ENCODE results near the gene ZFP90.

The ZFP90 gene

DNA sequence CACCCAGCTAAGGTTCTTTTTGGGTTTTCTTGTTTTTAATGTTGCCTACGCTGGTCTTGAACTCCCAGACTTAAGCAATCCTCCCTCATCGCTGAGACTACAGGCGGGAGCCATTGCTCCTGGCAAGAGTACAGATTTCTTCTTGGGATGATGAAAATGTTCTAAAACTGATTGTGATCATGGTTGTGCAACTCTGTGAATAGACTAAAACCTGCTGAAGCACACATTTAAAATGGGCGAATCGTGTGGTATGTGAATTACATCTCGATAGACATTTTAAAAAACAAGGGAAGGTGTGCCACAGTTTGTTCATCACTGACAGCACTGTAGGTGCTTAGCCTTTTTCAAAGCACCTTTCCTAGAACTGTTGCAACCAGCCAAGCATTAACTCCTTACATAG lies 57.2 kb downstream of the ZFP90 start:
- TF ChIP-seq BHLHE40 (IDR thresholded peaks at IDR 0.05; ENCODE audit: borderline replicate concordance) = no peak
- no peak for TF ChIP-seq ELF4 (IDR thresholded peaks at IDR 0.05)
- TF ChIP-seq NFRKB (IDR thresholded peaks at IDR 0.05) = no peak
- no peak for TF ChIP-seq SP1 (IDR thresholded peaks at IDR 0.05)
- no peak for TF ChIP-seq TARDBP (IDR thresholded peaks at IDR 0.05)
- TF ChIP-seq LEF1 (IDR thresholded peaks at IDR 0.05; ENCODE audit: borderline replicate concordance) = no peak
- TF ChIP-seq FOXK2 (IDR thresholded peaks at IDR 0.05) = no peak
- TF ChIP-seq ARNT (IDR thresholded peaks at IDR 0.05) = no peak
- no peak for TF ChIP-seq HDGF (IDR thresholded peaks at IDR 0.05; ENCODE audit: borderline replicate concordance)
- no peak for TF ChIP-seq L3MBTL2 (conservative IDR thresholded peaks at IDR 0.05)
- no peak for TF ChIP-seq SUZ12 (IDR thresholded peaks at IDR 0.05)
- no peak for TF ChIP-seq ZNF384 (IDR thresholded peaks at IDR 0.05)
- no peak for TF ChIP-seq CTBP1 (IDR thresholded peaks at IDR 0.05; ENCODE audit: borderline replicate concordance)
- TF ChIP-seq, protein P1, sequence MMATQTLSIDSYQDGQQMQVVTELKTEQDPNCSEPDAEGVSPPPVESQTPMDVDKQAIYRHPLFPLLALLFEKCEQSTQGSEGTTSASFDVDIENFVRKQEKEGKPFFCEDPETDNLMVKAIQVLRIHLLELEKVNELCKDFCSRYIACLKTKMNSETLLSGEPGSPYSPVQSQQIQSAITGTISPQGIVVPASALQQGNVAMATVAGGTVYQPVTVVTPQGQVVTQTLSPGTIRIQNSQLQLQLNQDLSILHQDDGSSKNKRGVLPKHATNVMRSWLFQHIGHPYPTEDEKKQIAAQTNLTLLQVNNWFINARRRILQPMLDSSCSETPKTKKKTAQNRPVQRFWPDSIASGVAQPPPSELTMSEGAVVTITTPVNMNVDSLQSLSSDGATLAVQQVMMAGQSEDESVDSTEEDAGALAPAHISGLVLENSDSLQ (IDR thresholded peaks at IDR 0.05) = no peak
- no peak for TF ChIP-seq FOXA1 (IDR thresholded peaks at IDR 0.05)
- no peak for TF ChIP-seq FOXM1 (IDR thresholded peaks at IDR 0.05; ENCODE audit: borderline replicate concordance)
- no peak for DNase-seq (ENCODE audit: extremely low spot score)
- ChIA-PET POLR2A (no interaction called here), CTCF (no interaction called here)

DNA sequence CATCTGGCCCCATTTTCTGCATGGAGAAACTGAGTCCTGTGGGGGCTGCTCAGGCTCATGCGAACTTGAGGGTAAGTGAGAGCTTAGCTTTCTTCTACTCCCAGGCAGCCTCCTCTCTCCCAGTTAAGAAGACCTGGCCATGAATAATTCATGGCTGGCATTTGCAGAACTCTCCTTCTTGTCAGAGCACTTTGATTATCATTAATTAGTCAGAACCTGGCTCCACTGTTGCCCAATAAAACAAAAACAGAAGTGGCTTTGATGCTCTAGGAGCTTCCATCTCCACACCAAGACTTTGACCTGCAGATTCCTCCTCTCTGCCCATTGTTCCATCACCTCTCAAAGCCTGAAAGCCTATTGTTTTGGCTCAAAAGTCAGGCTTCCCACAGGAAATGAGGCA lies 60.5 kb downstream of the ZFP90 start:
- no peak for TF ChIP-seq SUZ12 (IDR thresholded peaks at IDR 0.05)
- no peak for TF ChIP-seq ZNF384 (IDR thresholded peaks at IDR 0.05)
- TF ChIP-seq L3MBTL2 (conservative IDR thresholded peaks at IDR 0.05) = no peak
- TF ChIP-seq ELF4 (IDR thresholded peaks at IDR 0.05) = no peak
- TF ChIP-seq, protein P1 (IDR thresholded peaks at IDR 0.05) = no peak
- no peak for TF ChIP-seq CTBP1 (IDR thresholded peaks at IDR 0.05; ENCODE audit: borderline replicate concordance)
- no peak for TF ChIP-seq LEF1 (IDR thresholded peaks at IDR 0.05; ENCODE audit: borderline replicate concordance)
- no peak for TF ChIP-seq SP1 (IDR thresholded peaks at IDR 0.05)
- no peak for TF ChIP-seq NFRKB (IDR thresholded peaks at IDR 0.05)
- TF ChIP-seq ARNT (IDR thresholded peaks at IDR 0.05) = no peak
- no peak for TF ChIP-seq BHLHE40 (IDR thresholded peaks at IDR 0.05; ENCODE audit: borderline replicate concordance)
- no peak for TF ChIP-seq FOXA1 (IDR thresholded peaks at IDR 0.05)
- no peak for TF ChIP-seq TARDBP (IDR thresholded peaks at IDR 0.05)
- CTCF ChIA-PET = interaction anchor here (0.6 to 1.1 kb wide), 3 partner anchors 8 to 34 kb away, joined by 4 to 6 read pairs (median 5); no protein-coding TSS in a partner anchor
- POLR2A ChIA-PET = no interaction called here
- no peak for DNase-seq (ENCODE audit: extremely low spot score)

DNA sequence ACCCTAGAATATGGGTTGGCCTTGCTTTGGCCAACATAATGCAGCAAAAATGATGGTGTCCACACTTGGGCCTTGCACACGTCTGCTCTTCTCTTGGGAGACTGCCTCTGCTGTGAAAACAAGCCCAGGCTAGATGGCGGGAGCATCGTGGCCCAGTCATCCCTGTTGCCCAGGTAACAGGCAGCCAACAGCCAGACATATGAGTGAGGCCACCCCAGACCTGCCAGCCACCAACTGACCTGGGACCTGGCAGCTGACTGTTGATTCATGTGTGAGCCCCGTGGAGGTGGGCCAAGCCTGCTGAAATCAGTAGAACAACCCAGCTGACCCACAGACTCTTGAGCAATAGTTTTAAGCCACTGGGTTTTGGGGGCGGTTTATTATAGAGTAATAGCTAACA lies 66.7 kb downstream of the ZFP90 start:
- CTCF ChIA-PET = no interaction called here
- no peak for DNase-seq (ENCODE audit: extremely low spot score)
- POLR2A ChIA-PET = no interaction called here
- no peak for TF ChIP-seq L3MBTL2 (conservative IDR thresholded peaks at IDR 0.05)
- no peak for TF ChIP-seq FOXM1 (IDR thresholded peaks at IDR 0.05; ENCODE audit: borderline replicate concordance)
- no peak for TF ChIP-seq LEF1 (IDR thresholded peaks at IDR 0.05; ENCODE audit: borderline replicate concordance)
- TF ChIP-seq CTBP1 (IDR thresholded peaks at IDR 0.05; ENCODE audit: borderline replicate concordance) = no peak
- no peak for TF ChIP-seq SP1 (IDR thresholded peaks at IDR 0.05)
- TF ChIP-seq ZNF384 (IDR thresholded peaks at IDR 0.05) = no peak
- no peak for TF ChIP-seq ELF4 (IDR thresholded peaks at IDR 0.05)
- TF ChIP-seq TARDBP (IDR thresholded peaks at IDR 0.05) = no peak
- TF ChIP-seq FOXA1 (IDR thresholded peaks at IDR 0.05) = no peak
- TF ChIP-seq BHLHE40 (IDR thresholded peaks at IDR 0.05; ENCODE audit: borderline replicate concordance) = no peak
- no peak for TF ChIP-seq NFRKB (IDR thresholded peaks at IDR 0.05)
- TF ChIP-seq HDGF (IDR thresholded peaks at IDR 0.05; ENCODE audit: borderline replicate concordance) = no peak
- TF ChIP-seq ARNT (IDR thresholded peaks at IDR 0.05) = no peak
- no peak for TF ChIP-seq FOXK2 (IDR thresholded peaks at IDR 0.05)
- TF ChIP-seq SUZ12 (IDR thresholded peaks at IDR 0.05) = no peak
- TF ChIP-seq, protein P1 (IDR thresholded peaks at IDR 0.05) = no peak

DNA sequence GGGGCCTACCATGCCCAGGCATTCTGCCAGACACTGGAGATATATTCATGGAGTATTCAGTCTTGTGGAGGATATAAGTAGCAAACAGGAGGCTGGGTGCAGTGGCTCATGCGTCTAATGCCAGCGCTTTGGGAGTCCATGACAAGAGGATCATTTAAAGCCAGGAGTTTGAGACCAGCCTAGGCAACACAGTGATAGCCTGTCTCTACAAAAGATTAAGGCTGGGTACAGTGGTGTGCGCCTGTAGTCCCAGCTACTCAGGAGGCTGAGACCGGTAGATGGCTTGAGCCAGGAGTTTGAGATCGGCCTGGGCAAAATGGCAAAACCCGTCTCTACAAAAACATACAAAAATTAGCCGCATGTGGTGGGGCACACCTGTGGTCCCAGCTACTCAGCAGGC lies 68.4 kb downstream of the ZFP90 start:
- CTCF ChIA-PET = interaction anchor here (0.5 kb wide), 1 partner anchor 8 kb away, joined by 5 read pairs; no protein-coding TSS in a partner anchor
- DNase-seq (ENCODE audit: extremely low spot score) = no peak
- TF ChIP-seq FOXK2 (IDR thresholded peaks at IDR 0.05) = no peak
- TF ChIP-seq SUZ12 (IDR thresholded peaks at IDR 0.05) = no peak
- TF ChIP-seq, protein P1 (IDR thresholded peaks at IDR 0.05) = no peak
- TF ChIP-seq BHLHE40 (IDR thresholded peaks at IDR 0.05; ENCODE audit: borderline replicate concordance) = no peak
- no peak for TF ChIP-seq FOXM1 (IDR thresholded peaks at IDR 0.05; ENCODE audit: borderline replicate concordance)
- no peak for TF ChIP-seq FOXA1 (IDR thresholded peaks at IDR 0.05)
- TF ChIP-seq NFRKB (IDR thresholded peaks at IDR 0.05) = no peak
- TF ChIP-seq ELF4 (IDR thresholded peaks at IDR 0.05) = no peak
- TF ChIP-seq L3MBTL2 (conservative IDR thresholded peaks at IDR 0.05) = no peak
- no peak for TF ChIP-seq ZNF384 (IDR thresholded peaks at IDR 0.05)
- TF ChIP-seq SP1 (IDR thresholded peaks at IDR 0.05) = no peak
- TF ChIP-seq TARDBP (IDR thresholded peaks at IDR 0.05) = no peak
- TF ChIP-seq CTBP1 (IDR thresholded peaks at IDR 0.05; ENCODE audit: borderline replicate concordance) = no peak
- TF ChIP-seq ARNT (IDR thresholded peaks at IDR 0.05) = no peak
- POLR2A ChIA-PET = no interaction called here

DNA sequence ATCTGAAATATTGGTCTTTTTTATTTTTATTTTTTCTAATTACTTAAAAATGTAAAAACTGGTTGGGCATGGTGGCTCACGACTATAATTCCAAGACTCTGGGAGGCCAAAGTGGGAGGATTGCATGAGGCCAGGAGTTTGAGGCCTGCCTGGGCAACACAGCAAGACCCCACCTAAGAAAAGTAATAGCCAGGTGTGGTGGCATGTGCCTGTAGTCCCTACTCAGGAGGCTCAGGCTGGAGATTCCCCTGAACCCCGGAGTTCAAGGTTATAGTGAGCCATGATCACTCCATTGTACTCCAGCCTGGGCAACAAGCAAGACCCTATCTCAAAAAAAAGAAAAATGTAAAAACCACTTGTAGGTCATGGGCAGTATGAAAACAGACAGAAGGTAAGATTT lies 69.2 kb downstream of the ZFP90 start:
- ChIA-PET POLR2A (no interaction called here), CTCF (interaction anchor here (0.5 kb wide), 1 partner anchor 16 kb away, joined by 4 read pairs; no protein-coding TSS in a partner anchor)
- no peak for TF ChIP-seq NFRKB (IDR thresholded peaks at IDR 0.05)
- TF ChIP-seq FOXA1 (IDR thresholded peaks at IDR 0.05) = no peak
- TF ChIP-seq FOXM1 (IDR thresholded peaks at IDR 0.05; ENCODE audit: borderline replicate concordance) = no peak
- TF ChIP-seq ELF4 (IDR thresholded peaks at IDR 0.05) = no peak
- TF ChIP-seq CTBP1 (IDR thresholded peaks at IDR 0.05; ENCODE audit: borderline replicate concordance) = no peak
- no peak for TF ChIP-seq BHLHE40 (IDR thresholded peaks at IDR 0.05; ENCODE audit: borderline replicate concordance)
- no peak for TF ChIP-seq HDGF (IDR thresholded peaks at IDR 0.05; ENCODE audit: borderline replicate concordance)
- no peak for TF ChIP-seq ZNF384 (IDR thresholded peaks at IDR 0.05)
- no peak for TF ChIP-seq FOXK2 (IDR thresholded peaks at IDR 0.05)
- DNase-seq (ENCODE audit: extremely low spot score) = no peak

All from HEK293T (cell line).